HFF-Myc (cell line): ENCODE data around the gene KTN1.

Experiments
- DNase-seq: peaks from one replicate; pipeline ENCODE4 v3.0.0-alpha.2; 2011; ENCODE audit warnings: low read depth; ENCODE audit errors: extremely low read depth
- H3K4me3 ChIP-seq: replicated peaks from 2 replicates; pipeline ENCODE4 v1.5.1; 2011; ENCODE audit warnings: low read depth, mild to moderate bottlenecking, control low read depth, low read length
- CTCF ChIP-seq: IDR thresholded peaks from 2 replicates; pipeline ENCODE4 v1.5.1; 2012; ENCODE audit warnings: mild to moderate bottlenecking, low read depth, low read length, control low read depth; ENCODE audit errors: missing control alignments

Gene KTN1

GRCh38 chr14:55688566-55688965 lies 108.6 kb downstream of the KTN1 start:
- DNase-seq = no peak
- H3K4me3 ChIP-seq = no peak overlapping the region
- TF ChIP-seq CTCF = no peak

GRCh38 chr14:55689981-55690871 lies 110.2 kb downstream of the KTN1 start:
- DNase-seq = no peak
- no peak for TF ChIP-seq CTCF
- no peak overlapping the region for H3K4me3 ChIP-seq

GRCh38 chr14:55691659-55692058 lies 111.7 kb downstream of the KTN1 start:
- H3K4me3 ChIP-seq = no peak overlapping the region
- no peak for TF ChIP-seq CTCF
- DNase-seq = no peak

- DNase-seq = no peak
- no peak overlapping the region for H3K4me3 ChIP-seq
- no peak for TF ChIP-seq CTCF
These were observed 113.9 kb downstream of the KTN1 start for GRCh38 chr14:55693904-55694303.

GRCh38 chr14:55697414-55697861 lies 117.4 kb downstream of the KTN1 start:
- no peak for DNase-seq
- no peak for TF ChIP-seq CTCF
- no peak overlapping the region for H3K4me3 ChIP-seq

- DNase-seq = no peak
- no peak for TF ChIP-seq CTCF
- H3K4me3 ChIP-seq = no peak overlapping the region
These were observed 118.0 kb downstream of the KTN1 start for GRCh38 chr14:55698051-55698450.
